ENCODE data around the gene GSTM5.

The GSTM5 gene

DNA sequence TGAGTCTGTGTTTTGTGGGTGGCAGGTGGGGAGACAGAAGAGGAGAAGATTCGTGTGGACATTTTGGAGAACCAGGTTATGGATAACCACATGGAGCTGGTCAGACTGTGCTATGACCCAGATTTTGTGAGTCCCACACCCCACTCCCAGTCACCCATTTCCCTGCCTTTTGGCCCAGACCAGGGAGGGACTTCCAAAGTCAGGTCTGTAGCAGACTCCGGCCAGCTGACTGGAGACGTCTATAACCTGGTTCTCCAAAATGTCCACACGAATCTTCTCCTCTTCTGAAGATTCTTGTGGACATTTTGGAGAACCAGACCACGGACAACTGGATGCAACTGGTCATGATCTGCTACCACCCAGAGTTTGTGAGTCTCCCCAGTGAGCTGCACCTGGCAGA is 1.6 kb downstream of the GSTM5 start:
- TF ChIP-seq CTCF (IDR thresholded peaks at IDR 0.05; ENCODE audit: insufficient read depth, low read length) (no peak), POLR2AphosphoS5 (IDR thresholded peaks at IDR 0.05; ENCODE audit: low read depth) (no peak), GABPA (IDR thresholded peaks at IDR 0.05; ENCODE audit: low read depth) (no peak), REST (IDR thresholded peaks at IDR 0.05; ENCODE audit: insufficient replicate concordance, low read depth) (no peak)
- Histone ChIP-seq H3K27me3 (ENCODE audit: insufficient read depth, poor library complexity, severe bottlenecking) (no peaks in the 10 kb centered on the region), H3K27ac (replicated peaks) (no peak overlapping the region), H3K4me3 (replicated peaks; ENCODE audit: insufficient read depth, low read length) (no peak overlapping the region)
- DNase-seq (ENCODE audit: low read depth in 1 of 2, low spot score in 1 of 2) = no peak

GRCh38 chr1:109714661-109715372 is 2.8 kb downstream of the GSTM5 start:
- TF ChIP-seq SPI1 (IDR thresholded peaks at IDR 0.05; ENCODE audit: borderline replicate concordance, low read depth) (no peak), GABPA (IDR thresholded peaks at IDR 0.05; ENCODE audit: low read depth) (no peak), CTCF (IDR thresholded peaks at IDR 0.05; ENCODE audit: insufficient read depth, low read length) (no peak), REST (IDR thresholded peaks at IDR 0.05; ENCODE audit: insufficient replicate concordance, low read depth) (no peak), POLR2AphosphoS5 (IDR thresholded peaks at IDR 0.05; ENCODE audit: low read depth) (no peak)
- H3K27ac ChIP-seq (replicated peaks) = no peak overlapping the region
- DNase-seq (ENCODE audit: low read depth in 1 of 2, low spot score in 1 of 2) = no peak
- H3K27me3 ChIP-seq (ENCODE audit: insufficient read depth, poor library complexity, severe bottlenecking) = no peaks in the 10 kb centered on the region
- no peak overlapping the region for H3K4me3 ChIP-seq (replicated peaks; ENCODE audit: insufficient read depth, low read length)

DNA sequence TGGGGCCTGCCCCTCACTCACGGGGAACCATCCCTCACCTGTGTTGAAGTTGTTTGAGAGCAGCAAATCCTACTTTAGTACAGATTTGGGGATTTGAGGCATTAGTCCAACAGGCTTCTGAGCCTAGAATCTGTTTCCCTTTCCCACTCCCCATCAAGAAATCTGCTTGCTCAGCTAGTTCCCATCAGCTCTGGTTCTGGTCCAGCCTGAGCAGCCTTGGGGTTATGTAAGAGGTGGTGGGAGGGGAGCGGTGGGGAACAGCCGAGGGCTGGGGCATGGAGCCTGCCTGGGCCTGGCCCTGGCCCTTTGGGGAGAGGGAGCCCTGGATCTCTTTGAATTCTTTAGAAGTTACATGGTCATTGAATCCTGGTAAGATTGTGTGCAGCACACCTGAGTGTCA is 4.1 kb downstream of the GSTM5 start:
- H3K27ac ChIP-seq (replicated peaks) = no peak overlapping the region

More for the DNA sequence above, 4.1 kb downstream of the GSTM5 start:
- no peak for DNase-seq (ENCODE audit: low read depth in 1 of 2, low spot score in 1 of 2)
- TF ChIP-seq REST (IDR thresholded peaks at IDR 0.05; ENCODE audit: insufficient replicate concordance, low read depth) (no peak), GABPA (IDR thresholded peaks at IDR 0.05; ENCODE audit: low read depth) (no peak), SPI1 (IDR thresholded peaks at IDR 0.05; ENCODE audit: borderline replicate concordance, low read depth) (no peak), POLR2AphosphoS5 (IDR thresholded peaks at IDR 0.05; ENCODE audit: low read depth) (no peak), CTCF (IDR thresholded peaks at IDR 0.05; ENCODE audit: insufficient read depth, low read length) (no peak)
- H3K4me3 ChIP-seq (replicated peaks; ENCODE audit: insufficient read depth, low read length) = no peak overlapping the region
- H3K27me3 ChIP-seq (ENCODE audit: insufficient read depth, poor library complexity, severe bottlenecking) = no peaks in the 10 kb centered on the region
